GM12891 (cell line): ENCODE results near the gene ZFAND5.

ENCODE experiments used
- POLR2A ChIP-seq: IDR thresholded peaks from 2 replicates; pipeline ENCODE4 v1.6.1; 2011; ENCODE audit warnings: low read depth, low read length, control low read depth
- POLR2AphosphoS5 ChIP-seq: IDR thresholded peaks from 2 replicates; pipeline ENCODE4 v1.6.1; 2011; ENCODE audit warnings: low read depth, low read length, control low read depth

- no peak for TF ChIP-seq POLR2A
- no peak for TF ChIP-seq POLR2AphosphoS5
Observed at GRCh38 chr9:72324974-72325373, 40.0 kb downstream of the ZFAND5 start.
